HG03139 (cell line): ENCODE measurements around the gene RHBDL2.
"Not testable (repeated sequence)": the region's sequence is repeated elsewhere in the genome, so short reads cannot be mapped to it uniquely, and the experiment has no call there.

Experiments used
- ATAC-seq: cut with Tn5 transposase; IDR thresholded peaks from one replicate; pipeline ENCODE4 v1.9.1; 2021; ENCODE audit not compliant: unreplicated experiment

The RHBDL2 gene, protein sequence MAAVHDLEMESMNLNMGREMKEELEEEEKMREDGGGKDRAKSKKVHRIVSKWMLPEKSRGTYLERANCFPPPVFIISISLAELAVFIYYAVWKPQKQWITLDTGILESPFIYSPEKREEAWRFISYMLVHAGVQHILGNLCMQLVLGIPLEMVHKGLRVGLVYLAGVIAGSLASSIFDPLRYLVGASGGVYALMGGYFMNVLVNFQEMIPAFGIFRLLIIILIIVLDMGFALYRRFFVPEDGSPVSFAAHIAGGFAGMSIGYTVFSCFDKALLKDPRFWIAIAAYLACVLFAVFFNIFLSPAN

GRCh38 chr1:38941527-38942019 lies at the start of gene RHBDL2:
RHBDL2 (minus strand) TSS chr1:38941830; CDS start chr1:38919212, 22,618 bp downstream.
- ATAC-seq, result no peak

GRCh38 chr1:38990738-38991637 lies 49.4 kb upstream of the RHBDL2 start, which contains the start of gene AKIRIN1:
AKIRIN1 (plus strand) TSS chr1:38991276; CDS start chr1:38991381, 105 bp downstream.
- peak; percentile 90 for ATAC-seq

GRCh38 chr1:38990386-38990737 lies 48.7 kb upstream of the RHBDL2 start:
- ATAC-seq, result no peak

GRCh38 chr1:38989979-38990378 lies 48.3 kb upstream of the RHBDL2 start:
- no peak for ATAC-seq

DNA sequence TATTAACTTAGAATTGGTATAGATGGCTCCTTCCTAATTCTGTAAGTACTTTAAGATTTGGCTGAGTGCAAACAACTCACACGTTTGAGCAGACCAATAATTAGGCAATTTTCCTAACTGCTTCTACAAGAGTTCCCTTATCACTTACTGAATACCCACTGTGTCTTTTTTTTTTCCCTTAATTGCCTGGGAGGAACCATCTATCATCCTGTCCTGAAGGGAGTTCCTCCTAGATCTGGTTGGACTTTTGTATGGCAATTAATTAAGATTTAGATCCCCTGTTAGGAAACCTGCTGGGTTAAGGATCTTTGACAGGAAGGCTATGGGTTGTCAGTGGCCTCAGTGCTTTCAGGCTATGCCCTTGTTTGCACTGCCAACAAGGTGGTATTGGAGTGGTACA lies 37.8 kb upstream of the RHBDL2 start:
- not testable (repeated sequence) for ATAC-seq

DNA sequence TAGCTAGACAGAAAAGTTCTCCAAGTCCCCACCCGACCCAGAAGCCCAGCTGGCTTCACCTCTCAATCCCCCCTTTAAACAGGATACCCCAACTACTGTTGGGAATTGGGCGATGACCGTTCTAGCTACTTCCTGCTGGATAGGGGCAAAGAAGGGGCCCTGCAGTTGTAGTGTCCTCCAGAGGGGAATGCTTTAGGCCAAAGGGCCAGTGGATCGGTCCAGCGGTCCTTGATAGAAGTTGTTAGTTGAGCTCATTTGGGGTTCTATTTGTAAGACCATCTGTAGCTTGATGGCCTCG lies 36.6 kb upstream of the RHBDL2 start:
- not testable (repeated sequence) for ATAC-seq

GRCh38 chr1:38977399-38978244 lies 36.0 kb upstream of the RHBDL2 start:
- ATAC-seq, result not testable (repeated sequence)

DNA sequence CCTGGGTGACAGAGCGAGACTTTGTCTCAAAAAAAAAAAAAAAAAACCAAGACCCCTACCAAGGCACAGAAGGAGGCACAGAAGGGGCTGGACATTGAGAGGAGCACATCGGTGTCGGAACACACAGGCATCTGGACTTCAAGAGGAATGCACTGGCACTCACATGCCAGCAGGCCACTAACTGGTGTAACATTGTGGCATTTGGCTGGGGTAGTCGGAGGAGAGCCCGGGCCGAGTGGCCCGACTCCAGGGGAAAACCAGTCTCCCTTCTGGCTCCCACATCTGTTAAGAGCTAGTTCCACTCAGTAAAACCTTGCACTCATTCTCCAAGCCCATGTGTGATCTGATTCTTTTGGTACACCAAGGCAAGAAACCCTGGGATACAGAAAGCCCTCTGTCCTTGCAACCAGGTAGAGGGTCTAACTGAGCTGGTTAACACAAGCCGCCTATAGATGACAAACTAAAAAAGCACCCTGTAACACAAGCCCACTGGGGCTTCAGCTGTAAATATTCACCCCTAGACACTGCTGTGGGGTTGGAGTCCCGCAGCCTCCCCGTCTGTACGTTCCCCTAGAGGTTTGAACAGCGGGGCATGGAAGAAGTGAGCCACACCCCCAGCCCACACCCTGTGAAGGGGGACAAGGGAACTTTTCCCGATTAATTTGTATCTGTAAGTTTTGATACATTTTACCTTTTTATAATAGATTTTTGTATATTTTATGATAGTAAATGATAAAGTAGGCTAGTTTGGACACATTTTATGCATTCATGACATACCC lies 32.2 kb upstream of the RHBDL2 start:
- no peak for ATAC-seq

DNA sequence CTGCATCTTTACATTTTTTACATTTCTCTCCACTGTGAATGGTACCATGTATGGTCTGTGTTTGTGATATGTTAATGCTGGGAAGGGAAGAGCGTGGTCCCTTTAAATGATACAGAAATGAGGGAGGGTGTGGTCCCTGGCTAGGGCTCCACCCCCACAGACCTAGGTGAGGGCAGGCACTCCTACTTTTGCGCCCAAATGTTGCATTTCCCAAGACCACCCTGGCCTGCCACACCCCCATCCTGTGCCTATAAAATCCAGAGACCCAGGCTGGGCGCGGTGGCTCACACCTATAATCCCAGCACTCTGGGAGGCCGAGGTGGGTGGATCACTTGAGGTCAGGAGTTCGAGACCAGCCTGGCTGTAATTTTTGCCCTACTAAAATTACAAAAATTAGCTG lies 31.5 kb upstream of the RHBDL2 start:
- ATAC-seq, result not testable (repeated sequence)

- no peak for ATAC-seq
Measured at GRCh38 chr1:38964140-38964548, 22.5 kb upstream of the RHBDL2 start.

DNA sequence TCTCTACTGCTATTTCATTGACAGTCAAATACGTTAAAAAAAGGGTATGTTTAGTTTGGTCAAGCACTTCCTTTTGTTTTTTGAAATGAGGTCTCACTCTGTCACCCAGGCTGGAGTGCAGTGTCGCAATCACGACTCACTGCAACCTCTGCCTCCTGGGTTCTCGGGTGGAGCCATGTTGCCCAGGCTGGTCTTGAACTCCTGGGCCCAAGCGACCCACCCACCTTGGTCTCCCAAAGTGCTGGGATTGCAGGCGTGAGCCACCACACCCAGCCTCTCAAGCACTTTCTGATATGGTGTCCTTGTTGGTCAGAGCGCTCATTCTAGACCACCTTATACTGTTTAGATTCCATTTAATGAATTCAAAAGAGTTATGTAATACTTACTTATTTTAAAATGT lies 20.9 kb upstream of the RHBDL2 start:
- ATAC-seq, result no peak

DNA sequence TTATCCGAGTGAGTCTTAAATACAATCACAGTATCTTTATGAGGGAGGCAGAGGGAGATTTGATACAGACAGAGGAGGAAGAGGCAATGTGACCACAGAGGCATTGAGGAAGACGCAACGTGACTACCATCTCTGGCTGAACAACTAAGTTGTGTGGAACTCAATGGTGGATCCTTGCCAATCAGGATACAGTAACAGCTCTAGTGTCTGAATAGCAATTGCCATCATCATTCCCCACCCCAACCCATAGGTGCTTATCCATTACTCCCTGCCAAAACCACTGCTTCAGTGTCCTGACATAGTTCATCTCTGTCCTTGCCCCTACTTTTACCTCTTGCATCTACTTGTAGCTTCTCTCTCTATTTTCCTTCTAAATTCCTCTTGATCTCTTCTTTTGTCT lies 20.5 kb upstream of the RHBDL2 start:
- no peak for ATAC-seq

DNA sequence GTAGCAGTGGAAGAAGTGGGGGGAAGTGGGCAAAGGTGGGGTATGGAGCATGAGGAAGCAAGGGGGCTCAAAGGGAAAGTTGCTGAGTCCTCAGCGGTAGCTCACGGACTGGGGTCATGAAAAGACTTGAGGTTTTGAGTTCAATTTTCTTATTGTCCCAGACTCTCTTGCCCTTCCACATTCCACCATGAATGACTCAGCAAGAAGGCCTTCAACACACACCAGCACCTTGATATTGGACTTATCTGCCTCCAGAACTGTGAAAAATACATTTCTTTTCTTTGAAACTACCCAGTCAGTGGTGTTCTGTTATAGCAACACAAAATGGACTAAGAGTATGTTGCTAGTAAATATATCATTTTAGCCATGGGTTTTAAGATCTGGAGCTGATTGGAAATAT lies 17.3 kb upstream of the RHBDL2 start:
- no peak for ATAC-seq

GRCh38 chr1:38953433-38953860 lies 11.8 kb upstream of the RHBDL2 start:
- no peak for ATAC-seq

DNA sequence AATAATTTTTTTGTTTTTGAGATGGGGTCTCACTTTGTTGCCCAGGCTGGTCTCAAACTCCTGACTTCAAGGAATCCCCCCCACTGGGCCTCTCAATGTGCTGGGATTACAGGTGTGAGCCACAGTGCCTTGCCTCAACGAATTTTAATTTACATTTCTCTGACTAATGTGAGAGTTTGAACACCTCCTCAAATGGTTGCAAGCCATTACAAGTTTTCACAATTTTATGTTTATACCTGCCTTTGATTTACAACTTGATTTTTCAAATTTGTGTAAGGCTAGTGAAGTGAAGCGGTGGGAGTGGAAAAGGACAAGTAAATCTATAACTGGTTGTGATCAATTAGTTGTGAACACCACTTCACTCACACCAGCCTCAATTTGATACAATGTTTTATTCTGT lies 8.9 kb upstream of the RHBDL2 start:
- ATAC-seq, result no peak

- ATAC-seq, result no peak
Measured at GRCh38 chr1:38944547-38944946, 2.9 kb upstream of the RHBDL2 start.

DNA sequence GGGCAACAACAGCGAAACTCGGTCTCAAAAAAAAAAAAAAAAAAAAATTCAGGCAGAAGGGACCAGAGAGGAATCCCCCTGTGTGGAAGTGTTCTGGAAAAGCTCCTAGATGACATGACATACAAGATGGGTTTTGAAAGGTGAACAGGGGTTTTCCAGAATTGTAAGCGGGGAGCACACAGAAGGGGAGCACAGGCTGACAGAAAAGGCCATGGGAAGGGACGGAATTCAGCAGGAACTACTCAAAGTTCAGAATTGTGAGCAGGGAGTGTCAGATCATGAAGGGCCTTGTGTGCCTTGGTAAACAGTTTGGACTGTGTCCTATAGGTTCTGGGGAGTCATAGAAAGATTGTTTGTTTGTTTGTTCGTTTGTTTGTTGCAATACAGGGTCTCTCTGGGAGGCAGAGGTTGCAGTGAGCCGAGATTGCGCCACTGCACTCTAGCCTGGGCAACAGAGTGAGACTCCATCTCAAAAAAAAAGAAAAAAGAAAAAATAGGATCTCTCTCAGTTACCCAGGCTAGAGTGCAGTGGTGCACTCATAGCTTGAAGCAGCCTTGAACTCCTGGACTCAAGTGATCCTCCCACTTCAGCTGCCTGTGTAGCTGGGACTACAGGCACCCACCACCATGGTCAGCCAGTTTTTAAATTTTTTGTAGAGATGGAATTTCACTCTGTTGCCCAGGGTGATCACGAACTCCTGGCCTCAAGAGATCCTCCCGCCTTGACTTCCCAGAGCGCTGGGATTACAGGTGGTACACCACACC lies 1.2 kb upstream of the RHBDL2 start:
- ATAC-seq, result no peak

DNA sequence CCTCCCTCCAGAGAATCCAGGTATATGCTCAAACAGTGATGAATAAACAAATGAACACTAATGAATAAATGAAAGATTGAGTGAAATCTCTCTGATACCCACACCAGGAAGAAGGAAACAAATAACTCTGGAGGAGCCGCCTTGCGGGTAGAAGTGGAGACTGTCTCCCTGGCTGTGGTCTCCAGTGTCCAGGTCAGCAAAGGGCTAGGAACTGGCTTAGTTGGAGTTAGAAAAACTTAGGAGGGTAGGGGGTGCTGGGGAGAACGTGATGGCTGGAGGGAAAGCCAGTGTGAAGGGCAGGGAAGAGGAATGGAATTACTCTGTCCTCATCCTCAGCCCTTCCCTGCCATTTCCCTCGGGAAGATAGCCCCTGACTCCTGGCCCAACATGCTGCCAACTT lies 537 bp downstream of the RHBDL2 start:
- no peak for ATAC-seq

GRCh38 chr1:38940339-38941047 lies 1.1 kb downstream of the RHBDL2 start:
- ATAC-seq, result no peak
